IPS DF 4.7 (cell line): ENCODE measurements around the gene BRSK1.

Source experiments
- DNase-seq: peaks from one replicate; pipeline ENCODE4 v3.0.0-alpha.2; 2013; ENCODE audit warnings: low spot score; ENCODE audit errors: extremely low read depth

Gene BRSK1

GRCh38 chr19:55253842-55254624, 29.8 kb upstream of the BRSK1 start:
- DNase-seq, result no peak

GRCh38 chr19:55254625-55254977, 29.2 kb upstream of the BRSK1 start:
- DNase-seq, result no peak

- no peak for DNase-seq
Measured at GRCh38 chr19:55255618-55256423, 28.0 kb upstream of the BRSK1 start.

- no peak for DNase-seq
Measured at GRCh38 chr19:55256562-55257460, 27.0 kb upstream of the BRSK1 start.

GRCh38 chr19:55257461-55258420, 26.1 kb upstream of the BRSK1 start:
- no peak for DNase-seq

GRCh38 chr19:55258476-55258827, 25.3 kb upstream of the BRSK1 start:
- no peak for DNase-seq

GRCh38 chr19:55258828-55259539, 24.8 kb upstream of the BRSK1 start, which contains the start of gene PPP6R1:
Gene PPP6R1 (minus strand): TSS chr19:55259017. CDS start chr19:55247103, 11,914 bp downstream.
- DNase-seq, result peak; percentile 84

GRCh38 chr19:55259540-55260210, 24.1 kb upstream of the BRSK1 start:
- DNase-seq, result no peak

- no peak for DNase-seq
Measured at GRCh38 chr19:55261671-55262126, 22.1 kb upstream of the BRSK1 start.

- DNase-seq, result no peak
Measured at GRCh38 chr19:55262359-55262758, 21.4 kb upstream of the BRSK1 start.

- no peak for DNase-seq
Measured at GRCh38 chr19:55264531-55264930, 19.3 kb upstream of the BRSK1 start.

GRCh38 chr19:55265173-55265572, 18.6 kb upstream of the BRSK1 start:
- no peak for DNase-seq

GRCh38 chr19:55265723-55266386, 17.9 kb upstream of the BRSK1 start:
- DNase-seq, result no peak

- DNase-seq, result no peak
Measured at GRCh38 chr19:55266404-55266803, 17.4 kb upstream of the BRSK1 start.

- DNase-seq, result no peak
Measured at GRCh38 chr19:55266840-55267239, 17.0 kb upstream of the BRSK1 start.

- no peak for DNase-seq
Measured at GRCh38 chr19:55269299-55269698, 14.5 kb upstream of the BRSK1 start.

GRCh38 chr19:55270172-55270942, 13.4 kb upstream of the BRSK1 start:
- no peak for DNase-seq

GRCh38 chr19:55272142-55272541, 11.7 kb upstream of the BRSK1 start:
- no peak for DNase-seq
